Anterior cingulate cortex (tissue), 58 donors: ENCODE measurements around the gene NFIX.

Source experiments
- DNase-seq, 58 donors: peaks; one replicate each; lab custom pipeline; 2025; lab: John Stamatoyannopoulos, UW

NFIX gene

DNA sequence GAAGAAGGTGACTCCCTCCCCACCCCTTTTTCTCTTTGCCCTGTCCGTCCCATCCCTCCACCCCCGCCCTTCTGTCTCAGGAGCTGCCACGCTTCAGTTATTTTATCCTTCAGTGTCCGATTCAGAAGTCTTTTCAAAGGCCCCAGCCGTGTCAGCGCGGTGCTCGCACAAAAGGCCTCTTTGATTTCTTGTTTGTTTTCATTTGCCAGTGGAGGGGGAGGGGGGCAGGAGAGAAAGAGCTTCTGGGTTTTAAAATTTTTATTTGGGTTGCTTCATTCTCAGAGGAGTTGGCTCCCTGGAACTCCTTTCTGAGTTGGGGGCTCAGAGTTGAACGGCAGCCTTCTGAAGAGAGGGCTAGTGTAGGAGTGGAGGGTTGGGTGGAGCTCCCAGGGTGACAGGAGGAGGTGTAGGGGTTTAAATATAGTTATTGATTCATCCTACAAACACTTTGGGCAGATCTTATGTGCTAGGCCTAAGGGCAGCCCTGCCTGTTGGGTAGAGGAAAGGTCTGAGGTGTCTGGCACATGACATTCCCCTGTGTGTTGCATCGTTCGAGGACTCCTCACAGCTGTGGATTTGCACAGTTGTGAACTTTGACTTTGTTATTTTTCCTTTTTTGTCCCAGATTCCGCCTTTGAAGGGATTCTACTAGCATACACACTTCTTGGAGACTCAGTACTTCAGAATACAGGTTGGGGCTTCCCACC, 36.8 kb downstream of the NFIX start:
- DNase-seq = peak in 49 of 58 donors; percentile 28 to 86 (median 66)

DNA sequence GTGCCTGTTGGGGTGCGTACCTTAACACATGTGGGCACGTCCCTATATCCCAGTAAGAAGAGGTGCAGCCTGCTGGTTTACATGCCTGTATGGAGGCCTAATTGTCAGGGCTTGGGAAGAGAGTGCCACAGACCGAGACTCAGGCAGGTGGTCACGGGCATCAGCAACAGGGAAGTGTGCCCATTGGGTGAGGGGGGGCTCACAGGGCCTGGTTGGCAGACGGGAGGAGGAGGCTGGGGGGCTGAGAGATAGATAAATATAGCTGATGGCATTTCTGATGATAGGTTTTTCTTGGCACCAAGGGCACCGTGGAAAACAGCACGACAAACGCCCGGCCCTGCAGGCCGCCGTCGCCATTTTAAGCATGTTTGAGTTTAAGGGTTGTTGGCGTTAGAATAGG, 37.6 kb downstream of the NFIX start:
- peak in 2 of 58 donors; percentile 18 to 39 for DNase-seq

DNA sequence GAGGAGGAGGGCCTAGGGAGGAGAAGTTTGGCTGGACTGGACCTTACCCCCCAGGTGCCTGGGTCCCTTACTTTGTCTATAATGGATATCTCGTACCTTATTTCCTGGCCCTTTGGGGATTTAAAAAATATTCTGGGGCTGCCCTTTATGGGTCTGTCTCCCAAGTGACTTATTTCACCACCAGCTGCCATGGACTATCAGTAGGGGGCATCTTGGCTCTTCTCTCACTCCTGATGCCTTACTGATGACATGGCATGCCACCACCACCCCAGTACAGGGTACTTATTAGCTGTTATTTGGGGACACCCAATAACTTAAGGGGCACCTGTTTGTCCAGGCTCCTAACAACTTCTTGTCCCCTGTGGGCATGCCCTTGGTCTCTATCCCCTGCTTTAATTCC, 38.0 kb downstream of the NFIX start:
- DNase-seq = peak in 12 of 58 donors; percentile 13 to 60 (median 42)

DNA sequence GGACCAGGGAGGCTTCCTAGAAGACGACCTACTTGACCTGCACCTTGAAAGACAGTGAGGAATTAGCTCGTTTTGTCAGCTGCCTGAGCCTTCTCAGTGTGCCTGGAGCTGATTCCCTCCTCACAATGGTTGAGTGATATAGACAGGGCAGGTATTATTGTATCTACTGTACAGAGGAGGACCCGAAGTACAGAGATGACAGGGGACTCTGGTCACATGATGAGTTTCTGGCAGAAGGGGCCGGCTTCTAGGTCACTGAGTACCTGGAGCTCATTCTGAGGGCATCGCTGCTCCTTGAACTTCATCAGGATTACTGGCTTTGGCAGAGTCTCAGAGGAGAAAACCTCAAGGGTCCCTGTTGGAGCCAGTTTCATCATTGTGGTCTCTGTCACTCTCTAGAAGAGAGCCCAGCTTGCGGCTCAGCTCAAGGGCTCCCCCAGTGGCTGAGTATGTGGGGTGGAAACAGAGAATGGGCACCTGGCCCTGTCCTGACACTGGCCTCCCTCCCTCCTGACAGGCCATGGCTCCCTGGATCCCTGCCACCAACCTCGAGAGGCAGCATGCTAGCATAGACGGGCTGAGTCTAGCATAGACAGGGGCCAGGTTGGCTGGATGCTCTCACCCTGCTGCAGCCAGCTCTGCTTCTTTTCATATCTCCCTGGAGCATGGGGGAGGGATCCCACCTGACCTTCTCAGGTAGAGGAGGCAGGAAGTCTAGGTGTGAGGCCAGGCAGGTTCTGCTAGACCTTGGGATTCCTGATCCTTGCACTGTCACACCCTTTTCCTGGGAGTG, 38.7 kb downstream of the NFIX start:
- peak in 44 of 58 donors; percentile 26 to 86 (median 59) for DNase-seq

DNA sequence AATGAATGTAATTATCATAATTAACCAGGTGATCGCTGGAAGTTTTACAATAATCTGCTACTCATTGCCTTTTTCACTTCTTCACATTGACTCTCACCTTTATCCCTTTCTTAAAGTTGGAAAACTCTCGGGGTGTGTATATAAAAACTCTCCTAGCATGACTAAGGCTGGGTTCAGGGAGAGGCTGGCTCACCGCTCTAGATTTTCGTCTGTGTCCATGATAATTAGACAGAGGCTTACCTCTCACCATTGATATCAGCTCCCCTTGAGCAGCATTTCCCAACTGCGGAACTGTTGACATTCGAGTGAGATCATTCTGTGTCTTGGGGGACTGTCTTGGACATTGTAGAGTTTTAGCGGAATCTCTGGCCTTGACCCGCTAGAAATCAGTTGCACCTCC, 39.4 kb downstream of the NFIX start:
- DNase-seq = no peak

DNA sequence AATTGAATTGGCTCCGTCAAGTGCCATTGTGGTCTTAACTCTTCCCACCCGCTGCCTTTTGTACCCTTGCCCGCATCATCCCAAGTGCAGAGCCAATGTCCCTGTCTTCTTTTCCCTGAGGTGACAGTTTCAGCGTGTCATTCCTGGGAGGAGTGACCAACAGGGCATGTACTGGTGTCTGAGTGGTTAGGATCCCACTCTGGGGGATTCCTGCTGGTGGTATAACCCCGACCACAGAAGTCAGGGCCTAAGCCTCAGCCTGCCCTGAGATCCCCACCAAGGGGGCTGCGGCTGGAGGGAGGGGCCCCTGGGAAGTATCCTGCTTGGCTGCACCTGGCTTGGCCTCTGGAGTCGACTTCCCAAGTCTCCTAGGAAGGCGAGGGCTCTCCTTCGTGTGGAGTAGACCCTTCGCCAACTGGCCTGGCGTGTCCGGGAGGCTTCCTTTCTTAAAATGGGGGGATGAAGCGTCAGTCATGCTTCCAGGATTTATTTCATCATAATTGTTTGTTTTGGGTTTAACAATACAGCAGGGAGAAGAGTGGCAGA, 40.6 kb downstream of the NFIX start:
- no peak for DNase-seq

DNA sequence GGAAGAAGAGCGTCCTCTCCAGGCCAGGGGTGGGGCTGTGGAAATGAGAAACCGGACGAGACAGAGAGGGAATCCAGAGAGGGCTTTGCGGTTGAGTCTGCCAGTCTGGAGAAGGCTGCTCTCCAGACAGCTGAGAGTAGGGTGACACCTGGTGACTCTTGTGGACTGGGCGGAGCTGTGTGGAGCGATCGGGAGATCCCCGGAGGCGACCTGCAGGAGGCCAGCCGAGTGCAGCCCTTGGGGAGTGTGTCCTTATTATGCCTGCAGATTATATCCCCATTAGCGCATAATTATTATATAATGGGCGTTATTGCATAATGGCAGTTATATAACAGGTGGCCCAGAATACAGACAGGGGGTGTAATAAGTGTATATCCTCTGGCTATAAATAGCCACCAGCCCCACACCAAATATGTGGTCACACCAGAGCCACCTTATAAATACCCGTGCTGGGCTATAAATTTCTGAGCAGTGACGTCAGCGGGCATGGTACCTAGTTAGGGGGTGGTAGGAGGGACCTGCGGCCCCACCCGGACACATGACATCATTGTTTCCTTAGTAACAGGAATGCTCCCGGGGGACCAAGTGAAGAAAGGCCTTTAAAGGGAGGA, 41.2 kb downstream of the NFIX start:
- DNase-seq = peak in 2 of 58 donors; percentile 37 to 43

DNA sequence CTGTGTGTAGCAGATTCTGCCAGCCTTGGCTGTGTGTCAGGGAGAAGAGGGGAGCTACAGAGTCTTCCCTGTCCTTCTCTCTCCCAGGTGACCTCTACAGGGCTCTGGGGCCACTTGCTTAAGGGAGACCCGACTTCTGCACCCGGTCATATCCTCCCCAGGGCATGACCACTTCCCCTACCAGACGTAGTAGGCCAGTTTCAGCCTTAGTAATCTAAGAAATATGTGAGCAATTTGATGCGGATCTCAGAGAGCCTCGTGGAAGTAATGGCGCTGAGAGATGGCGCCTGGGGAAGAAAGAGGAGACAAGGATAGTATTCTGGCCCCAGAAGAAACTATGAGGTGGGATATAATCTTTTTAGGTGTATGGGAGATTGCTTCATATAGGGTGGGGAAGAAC, 41.9 kb downstream of the NFIX start:
- DNase-seq = no peak

DNA sequence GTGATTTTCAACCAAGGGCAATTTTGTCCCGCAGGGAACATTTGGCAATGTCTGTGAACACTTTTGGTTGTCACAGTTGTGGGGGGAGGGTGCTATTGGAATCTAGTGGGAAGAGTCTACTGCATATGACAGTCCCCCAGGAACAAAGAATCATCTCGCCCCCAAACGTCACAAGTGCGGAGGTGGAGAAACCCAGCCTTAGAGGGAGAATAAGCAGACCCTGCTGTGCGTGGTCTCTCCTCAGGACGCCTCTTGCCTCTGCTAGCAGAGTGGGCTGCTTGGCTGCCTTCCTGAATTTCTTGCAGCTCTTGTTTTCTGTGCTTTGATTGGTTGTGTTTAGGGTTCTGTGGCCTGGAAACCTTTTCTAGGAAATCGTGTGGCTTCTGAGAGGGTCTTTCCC, 42.5 kb downstream of the NFIX start:
- peak in 17 of 58 donors; percentile 11 to 70 (median 38) for DNase-seq

DNA sequence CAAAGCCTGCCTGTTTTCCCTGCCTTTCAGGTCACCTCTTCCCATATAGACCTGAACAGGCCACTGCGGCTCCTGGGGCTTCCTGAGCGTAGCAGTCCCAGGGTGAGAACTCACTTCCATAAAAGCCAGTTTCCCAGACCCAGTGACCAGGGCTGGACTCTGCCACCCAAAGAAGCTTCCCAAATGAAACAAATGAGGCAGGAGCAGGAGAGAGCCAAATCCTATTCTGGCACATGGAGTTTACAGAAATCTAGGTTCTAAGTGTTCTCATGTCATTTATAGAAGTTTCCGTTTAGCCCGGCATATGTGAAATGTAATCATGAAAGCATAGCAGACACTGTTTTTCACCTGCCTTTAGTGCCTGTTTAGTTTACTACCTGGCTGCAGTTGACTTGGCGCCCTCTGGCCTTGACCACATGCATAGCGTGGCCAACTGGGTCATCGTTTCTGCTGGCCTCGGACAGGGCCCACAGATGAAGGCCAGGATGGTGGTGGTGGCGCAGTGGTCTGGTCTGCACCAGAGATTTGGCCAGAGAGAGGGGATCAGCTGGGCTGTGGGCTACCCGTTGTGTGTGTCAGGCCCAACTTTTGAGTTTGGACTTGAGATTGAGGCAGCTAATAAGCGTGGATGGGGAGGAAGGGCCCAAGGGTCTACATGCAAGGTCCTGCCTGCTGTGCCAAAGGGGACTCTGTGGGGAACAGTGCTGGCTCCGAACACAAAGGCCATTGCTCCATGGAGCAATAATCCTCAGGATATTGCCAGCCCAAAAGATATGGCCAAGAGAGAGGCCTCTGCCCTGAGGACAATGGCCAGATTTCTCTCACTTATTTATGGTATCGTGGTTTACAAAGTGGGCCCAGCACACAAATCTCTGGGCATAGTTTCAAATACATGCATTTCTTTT, 43.3 kb downstream of the NFIX start:
- DNase-seq = peak in 1 of 58 donors; percentile 21

DNA sequence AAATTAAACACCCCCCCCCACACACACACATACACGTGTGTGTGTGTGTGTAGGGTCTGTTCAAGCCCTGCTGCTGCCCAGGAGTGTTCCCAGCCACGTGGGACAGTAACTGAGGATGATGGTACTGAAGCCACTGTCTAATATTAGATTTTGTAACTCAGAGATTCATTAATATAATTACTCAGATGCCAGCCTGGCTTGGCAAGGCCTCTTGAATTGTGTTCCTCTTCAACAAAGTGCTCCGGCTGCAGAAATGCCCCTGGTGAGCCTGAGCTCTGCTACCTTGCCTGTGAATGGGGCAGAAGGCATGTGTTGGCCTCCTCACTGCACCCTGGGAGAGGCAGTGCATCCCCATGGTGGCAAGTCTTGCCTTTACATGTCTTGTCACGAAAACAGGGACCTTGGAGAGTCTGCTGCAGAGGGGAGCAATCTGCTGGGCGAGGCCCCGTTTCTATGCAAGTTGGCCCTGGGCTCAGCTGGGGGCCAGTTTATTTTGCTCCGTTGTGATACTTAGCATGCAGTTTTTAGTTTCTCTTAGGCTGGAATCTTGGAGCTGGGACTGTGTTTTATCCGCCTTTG, 44.0 kb downstream of the NFIX start:
- DNase-seq = peak in 1 of 58 donors; percentile 13

DNA sequence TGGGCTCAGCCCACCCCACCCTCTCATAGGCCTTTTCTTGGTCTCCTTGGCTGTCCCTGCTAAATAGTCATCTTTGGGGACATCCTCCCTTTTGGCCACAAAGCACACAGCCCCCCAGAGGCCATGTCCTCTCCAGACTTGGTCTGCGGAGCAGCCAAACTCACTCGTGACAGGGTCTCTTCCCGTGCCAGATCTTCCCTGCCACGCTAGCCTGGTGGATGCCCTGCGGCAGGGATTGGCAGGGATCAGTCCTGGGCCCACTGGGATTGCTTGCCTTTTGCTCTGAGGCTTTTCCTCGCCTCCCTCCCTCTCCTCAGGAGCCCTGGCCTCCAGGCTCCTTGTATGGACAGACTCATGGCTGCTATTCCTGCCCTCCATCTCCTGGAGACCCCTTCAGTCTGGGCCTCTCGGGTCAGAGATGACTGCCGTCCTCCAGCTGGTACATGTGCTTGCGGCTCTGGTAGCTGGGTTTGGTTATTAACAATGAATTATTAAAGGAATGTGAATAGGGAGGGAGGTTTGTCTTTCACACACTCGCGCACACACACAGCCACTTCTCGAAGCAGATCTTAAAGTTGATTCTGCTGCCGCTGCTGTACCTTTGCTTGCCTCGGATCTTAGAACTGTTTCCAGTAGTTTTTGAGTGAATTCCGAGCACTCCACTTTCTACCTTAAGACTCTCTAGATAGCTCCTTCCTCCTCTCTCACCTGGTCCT, 45.1 kb downstream of the NFIX start:
- peak in 2 of 58 donors; percentile 14 to 32 for DNase-seq

DNA sequence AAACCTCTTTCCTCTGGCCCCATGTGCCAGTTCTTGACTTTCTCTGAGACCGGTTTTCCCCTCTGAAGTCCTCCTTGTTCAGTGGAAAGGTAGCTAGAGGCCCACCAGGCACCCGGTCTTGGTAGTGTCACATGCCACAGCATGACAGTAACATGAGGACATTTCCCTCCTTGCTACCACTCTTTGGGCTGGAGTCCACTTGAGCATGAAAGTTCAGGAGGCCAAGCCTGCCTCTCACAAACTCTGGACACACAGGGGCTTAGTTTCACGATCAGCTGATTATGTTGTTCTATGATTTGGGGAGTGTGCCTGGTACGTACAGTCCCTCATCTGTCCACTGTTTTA, 45.6 kb downstream of the NFIX start:
- no peak for DNase-seq

DNA sequence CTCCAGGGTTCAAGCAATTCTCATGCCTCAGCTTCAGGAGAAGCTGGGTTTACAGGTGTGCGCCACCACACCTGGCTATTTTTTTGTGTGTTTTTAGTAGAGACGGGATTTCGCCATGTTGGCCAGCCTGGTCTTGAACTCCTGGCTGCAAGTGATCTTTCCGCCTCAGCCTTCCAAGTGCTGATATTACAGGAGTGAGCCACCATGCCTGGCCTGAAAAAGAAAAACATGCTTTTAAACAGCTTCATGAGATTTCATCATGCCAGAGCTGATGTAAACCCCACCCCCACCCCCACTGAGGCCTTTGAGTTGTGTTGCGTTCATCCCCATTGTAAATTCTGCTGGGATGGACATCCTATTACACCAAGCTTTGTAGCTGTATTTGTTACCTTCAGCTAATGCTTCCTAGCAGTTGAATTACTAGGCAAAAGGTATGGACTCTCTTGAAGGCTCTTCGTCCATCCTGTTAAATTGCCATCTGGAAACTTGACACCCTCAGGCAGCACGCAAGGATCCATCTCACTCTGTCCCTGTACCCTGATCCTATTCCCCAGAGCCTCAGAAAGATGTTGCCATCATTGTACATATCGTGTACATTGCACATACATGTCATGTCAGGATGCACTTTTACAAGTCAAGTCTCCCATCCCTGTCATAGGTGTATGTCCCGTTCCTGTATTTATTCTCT, 47.3 kb downstream of the NFIX start:
- no peak for DNase-seq

DNA sequence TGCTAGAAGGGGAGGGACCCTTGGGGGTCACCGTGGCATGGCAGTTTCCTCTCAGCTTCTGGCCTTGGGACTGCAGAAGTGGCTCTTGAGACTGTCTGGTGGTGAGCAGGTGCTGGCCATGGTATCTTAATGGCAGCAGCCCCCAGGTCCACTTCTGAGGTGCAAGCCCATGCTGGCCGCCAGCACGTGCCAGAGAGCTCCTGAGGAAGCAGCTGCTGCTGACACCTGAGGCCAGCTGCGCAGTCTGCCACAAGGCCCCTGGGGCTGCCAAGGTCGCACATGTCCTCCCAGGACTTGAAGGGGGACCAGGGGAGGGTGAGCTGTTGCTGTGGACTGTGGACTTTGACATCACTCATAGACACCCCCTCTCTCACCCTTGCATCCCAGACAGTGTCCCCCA, 48.0 kb downstream of the NFIX start:
- DNase-seq = no peak

DNA sequence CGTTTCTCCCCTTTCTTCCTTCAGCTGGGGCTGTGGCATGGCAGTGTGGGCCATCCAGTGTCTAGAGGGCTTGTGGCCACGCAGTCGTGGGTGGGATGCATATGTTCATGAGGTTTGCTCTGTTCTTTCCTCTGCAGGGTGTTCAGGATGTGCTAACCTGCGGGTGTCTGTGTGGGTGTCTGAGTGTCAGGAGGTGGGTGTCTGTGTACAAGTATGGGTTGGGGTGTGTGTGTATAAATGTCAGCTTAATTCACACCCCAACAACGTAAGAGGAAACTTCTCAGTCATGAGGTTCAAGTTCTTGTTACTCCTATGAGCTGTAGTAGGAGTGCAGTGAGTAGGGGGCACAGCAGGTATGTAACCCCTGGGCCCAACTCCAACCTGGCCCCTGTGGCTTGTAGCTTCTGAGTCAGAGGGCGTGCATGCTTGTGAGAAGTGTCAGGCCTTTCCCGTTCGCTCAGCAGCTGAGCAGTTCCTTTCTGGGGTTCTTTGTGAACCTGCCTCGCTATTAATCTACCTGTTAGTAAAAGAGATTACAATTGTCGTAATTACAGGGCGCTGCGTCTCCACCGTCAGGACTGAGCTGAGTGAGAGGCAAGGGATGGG, 49.1 kb downstream of the NFIX start:
- peak in 3 of 58 donors; percentile 12 to 43 (median 35) for DNase-seq

DNA sequence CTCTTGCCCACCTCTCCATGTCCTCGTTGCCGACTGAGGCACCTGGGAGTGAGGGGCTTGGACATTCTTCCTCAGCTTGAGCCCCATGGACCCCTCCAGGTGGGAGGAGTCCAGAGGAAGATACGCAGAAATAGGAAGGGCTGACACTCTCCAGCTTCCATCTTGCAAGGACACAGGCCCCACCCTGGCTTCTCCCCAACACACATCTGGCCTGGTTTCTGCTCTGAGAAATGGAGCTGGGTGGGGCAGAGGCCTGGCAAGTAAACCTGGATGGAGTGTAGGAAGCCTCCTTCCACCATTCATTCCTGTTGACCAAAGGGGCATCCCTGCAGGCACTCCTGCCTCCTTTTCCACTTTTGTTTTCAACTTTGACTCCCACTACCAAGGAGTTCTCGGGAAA, 50.5 kb downstream of the NFIX start:
- no peak for DNase-seq

DNA sequence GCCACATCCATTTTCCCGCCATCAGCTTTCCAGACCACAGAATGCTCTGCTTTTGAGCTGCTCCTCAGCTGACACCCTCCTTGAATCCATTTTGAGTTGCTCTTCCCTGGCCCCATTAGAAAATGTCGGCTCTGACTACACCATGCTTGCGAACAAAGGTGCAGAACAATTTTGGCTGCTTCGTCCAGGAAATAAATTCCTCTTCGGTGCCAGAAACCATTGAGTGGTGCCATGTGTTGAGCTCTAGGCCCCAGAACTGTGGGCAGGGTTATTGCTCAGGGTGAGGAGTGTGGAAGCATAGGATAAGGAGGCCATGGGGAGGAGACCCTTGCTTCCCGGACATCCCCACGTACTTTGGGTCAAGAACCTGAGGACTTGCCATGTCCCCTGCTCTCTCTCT, 52.1 kb downstream of the NFIX start:
- no peak for DNase-seq
